Esophagus muscularis mucosa (tissue), 4 donors: ENCODE results near the gene UCHL5.

ENCODE experiments used
- EP300 ChIP-seq: sonication (generic); formaldehyde crosslinking; IDR thresholded peaks from one replicate; pipeline ENCODE4 v1.6.1; 2017; ENCODE audit warnings: antibody characterized with exemption
- POLR2A ChIP-seq: fragments of 450-650 bp; IDR thresholded peaks from one replicate; pipeline ENCODE4 v1.6.1; 2017; ENCODE audit warnings: antibody characterized with exemption, moderate library complexity, mild to moderate bottlenecking, low read depth
- POLR2AphosphoS5 ChIP-seq, 2 donors: sonication (generic); formaldehyde crosslinking; IDR thresholded peaks; one replicate each; pipeline ENCODE4 v1.6.1; 2017; ENCODE audit warnings: antibody characterized with exemption in 2 of 2
- TF ChIP-seq, protein P1 (sequence below), 3 experiments: fragments of 200-600 bp in 2 of 3; fragments of 450-650 bp in 1 of 3; sonication (generic) in 2 of 3; IDR thresholded peaks; one replicate each; pipeline ENCODE4 v1.5.1; 2017 to 2019; ENCODE audit warnings: antibody characterized with exemption in 3 of 3, mild to moderate bottlenecking in 2 of 3, moderate library complexity in 1 of 3

DNA sequence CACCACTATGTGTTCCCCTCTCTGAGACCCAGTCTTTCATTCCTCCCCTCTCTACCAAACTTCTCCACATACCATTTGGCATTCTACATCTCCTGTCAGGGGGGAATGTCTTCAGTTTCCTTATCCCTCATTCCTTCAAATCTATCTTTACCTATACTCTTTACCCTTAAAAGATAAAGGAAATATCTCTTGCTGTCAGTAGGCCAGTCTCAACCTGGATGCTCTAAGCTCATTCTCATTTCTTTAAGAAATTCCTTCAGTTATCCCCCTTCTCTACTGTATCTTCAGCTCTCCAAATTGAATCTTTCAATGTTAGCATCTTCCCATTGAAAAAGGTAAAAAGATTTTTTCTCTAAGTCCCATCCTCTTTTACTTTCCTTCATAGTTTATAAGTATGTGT lies 6.8 kb upstream of the UCHL5 start:
- TF ChIP-seq POLR2A: no peak
- TF ChIP-seq, protein P1, sequence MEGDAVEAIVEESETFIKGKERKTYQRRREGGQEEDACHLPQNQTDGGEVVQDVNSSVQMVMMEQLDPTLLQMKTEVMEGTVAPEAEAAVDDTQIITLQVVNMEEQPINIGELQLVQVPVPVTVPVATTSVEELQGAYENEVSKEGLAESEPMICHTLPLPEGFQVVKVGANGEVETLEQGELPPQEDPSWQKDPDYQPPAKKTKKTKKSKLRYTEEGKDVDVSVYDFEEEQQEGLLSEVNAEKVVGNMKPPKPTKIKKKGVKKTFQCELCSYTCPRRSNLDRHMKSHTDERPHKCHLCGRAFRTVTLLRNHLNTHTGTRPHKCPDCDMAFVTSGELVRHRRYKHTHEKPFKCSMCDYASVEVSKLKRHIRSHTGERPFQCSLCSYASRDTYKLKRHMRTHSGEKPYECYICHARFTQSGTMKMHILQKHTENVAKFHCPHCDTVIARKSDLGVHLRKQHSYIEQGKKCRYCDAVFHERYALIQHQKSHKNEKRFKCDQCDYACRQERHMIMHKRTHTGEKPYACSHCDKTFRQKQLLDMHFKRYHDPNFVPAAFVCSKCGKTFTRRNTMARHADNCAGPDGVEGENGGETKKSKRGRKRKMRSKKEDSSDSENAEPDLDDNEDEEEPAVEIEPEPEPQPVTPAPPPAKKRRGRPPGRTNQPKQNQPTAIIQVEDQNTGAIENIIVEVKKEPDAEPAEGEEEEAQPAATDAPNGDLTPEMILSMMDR (IDR thresholded peaks at IDR 0.05): no peak
- no peak for TF ChIP-seq EP300
- TF ChIP-seq POLR2AphosphoS5 (IDR thresholded peaks at IDR 0.05): no peak
